ENCODE measurements around the gene FOXK1. TPM values are rescaled to one million over a fixed set of nuclear protein-coding genes. Genes with fewer than 3 reads are reported as not detected.
A peak's percentile ranks its signal among the peaks of the same experiment; 100 is the strongest.

Gene FOXK1
- total and polyA plus RNA-seq, 9 of the 15 experiments (the other 6 are each of a cell fraction or from before 2014, with no cell fraction given) = 0.32 to 45.5 (median 8.1) TPM

DNA sequence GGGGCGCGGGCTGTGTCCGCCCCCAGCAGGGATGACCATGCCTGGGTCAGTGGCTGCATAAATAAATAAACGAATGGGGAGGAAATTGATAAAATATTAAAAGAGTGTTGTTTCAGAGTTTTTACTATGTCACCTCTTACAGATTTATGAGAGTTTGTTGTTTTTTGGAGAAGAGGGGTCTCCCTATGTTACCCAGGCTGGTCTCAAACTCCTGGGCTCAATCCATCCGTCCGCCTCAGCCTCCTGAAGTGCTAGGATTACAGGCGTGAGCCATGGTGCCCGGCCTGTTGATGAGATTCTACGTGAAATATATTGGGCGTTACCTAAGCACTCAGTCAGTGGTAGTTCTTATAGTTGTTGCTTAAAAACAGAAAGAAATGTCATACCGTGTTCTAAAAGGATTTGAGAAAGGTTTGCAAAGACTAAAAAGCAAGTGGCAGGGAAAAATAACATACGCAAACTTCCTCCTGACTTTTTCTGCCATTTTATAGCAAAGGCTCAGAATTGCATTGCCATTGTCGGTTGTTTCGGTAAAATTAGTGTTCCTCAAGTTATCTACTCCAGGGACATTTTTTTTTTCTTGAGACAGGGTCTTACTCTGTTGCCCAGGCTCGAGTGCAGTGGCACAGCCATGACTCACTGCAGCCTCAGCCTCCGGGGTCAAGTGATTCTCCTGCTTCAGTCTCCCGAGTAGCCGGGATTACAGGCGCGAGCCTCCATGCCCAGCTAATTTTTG is 39.5 kb upstream of the FOXK1 start (continued):
- TF ChIP-seq, protein P1, sequence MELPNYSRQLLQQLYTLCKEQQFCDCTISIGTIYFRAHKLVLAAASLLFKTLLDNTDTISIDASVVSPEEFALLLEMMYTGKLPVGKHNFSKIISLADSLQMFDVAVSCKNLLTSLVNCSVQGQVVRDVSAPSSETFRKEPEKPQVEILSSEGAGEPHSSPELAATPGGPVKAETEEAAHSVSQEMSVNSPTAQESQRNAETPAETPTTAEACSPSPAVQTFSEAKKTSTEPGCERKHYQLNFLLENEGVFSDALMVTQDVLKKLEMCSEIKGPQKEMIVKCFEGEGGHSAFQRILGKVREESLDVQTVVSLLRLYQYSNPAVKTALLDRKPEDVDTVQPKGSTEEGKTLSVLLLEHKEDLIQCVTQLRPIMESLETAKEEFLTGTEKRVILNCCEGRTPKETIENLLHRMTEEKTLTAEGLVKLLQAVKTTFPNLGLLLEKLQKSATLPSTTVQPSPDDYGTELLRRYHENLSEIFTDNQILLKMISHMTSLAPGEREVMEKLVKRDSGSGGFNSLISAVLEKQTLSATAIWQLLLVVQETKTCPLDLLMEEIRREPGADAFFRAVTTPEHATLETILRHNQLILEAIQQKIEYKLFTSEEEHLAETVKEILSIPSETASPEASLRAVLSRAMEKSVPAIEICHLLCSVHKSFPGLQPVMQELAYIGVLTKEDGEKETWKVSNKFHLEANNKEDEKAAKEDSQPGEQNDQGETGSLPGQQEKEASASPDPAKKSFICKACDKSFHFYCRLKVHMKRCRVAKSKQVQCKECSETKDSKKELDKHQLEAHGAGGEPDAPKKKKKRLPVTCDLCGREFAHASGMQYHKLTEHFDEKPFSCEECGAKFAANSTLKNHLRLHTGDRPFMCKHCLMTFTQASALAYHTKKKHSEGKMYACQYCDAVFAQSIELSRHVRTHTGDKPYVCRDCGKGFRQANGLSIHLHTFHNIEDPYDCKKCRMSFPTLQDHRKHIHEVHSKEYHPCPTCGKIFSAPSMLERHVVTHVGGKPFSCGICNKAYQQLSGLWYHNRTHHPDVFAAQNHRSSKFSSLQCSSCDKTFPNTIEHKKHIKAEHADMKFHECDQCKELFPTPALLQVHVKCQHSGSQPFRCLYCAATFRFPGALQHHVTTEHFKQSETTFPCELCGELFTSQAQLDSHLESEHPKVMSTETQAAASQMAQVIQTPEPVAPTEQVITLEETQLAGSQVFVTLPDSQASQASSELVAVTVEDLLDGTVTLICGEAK (IDR thresholded peaks at IDR 0.05) = no peak
- TF ChIP-seq, protein P1 (CRISPR knock-in tag; IDR thresholded peaks at IDR 0.05) = no peak
- TF ChIP-seq YY1 (IDR thresholded peaks at IDR 0.05; ENCODE audit: borderline replicate concordance in 1 of 3, control insufficient read depth in 1 of 3, extremely low read depth in 1 of 3, insufficient read depth in 3 of 3, insufficient read length in 1 of 3, insufficient replicate concordance in 2 of 3, low read depth in 1 of 3, low read length in 2 of 3) (no peak), ETV5 (CRISPR knock-in tag; IDR thresholded peaks at IDR 0.05; ENCODE audit: low read depth) (no peak), SMARCA4 (IDR thresholded peaks at IDR 0.05) (0 out of 2 replicates have a peak, but pooled peaks have one; percentile 12), ERF (CRISPR knock-in tag; IDR thresholded peaks at IDR 0.05) (no peak), MECOM (CRISPR knock-in tag; IDR thresholded peaks at IDR 0.05) (no peak), BRD4 (IDR thresholded peaks at IDR 0.05) (no peak; the same call in 1 of the 2 replicates), BCL6 (CRISPR knock-in tag; IDR thresholded peaks at IDR 0.05) (no peak)
- TF ChIP-seq, protein P2, sequence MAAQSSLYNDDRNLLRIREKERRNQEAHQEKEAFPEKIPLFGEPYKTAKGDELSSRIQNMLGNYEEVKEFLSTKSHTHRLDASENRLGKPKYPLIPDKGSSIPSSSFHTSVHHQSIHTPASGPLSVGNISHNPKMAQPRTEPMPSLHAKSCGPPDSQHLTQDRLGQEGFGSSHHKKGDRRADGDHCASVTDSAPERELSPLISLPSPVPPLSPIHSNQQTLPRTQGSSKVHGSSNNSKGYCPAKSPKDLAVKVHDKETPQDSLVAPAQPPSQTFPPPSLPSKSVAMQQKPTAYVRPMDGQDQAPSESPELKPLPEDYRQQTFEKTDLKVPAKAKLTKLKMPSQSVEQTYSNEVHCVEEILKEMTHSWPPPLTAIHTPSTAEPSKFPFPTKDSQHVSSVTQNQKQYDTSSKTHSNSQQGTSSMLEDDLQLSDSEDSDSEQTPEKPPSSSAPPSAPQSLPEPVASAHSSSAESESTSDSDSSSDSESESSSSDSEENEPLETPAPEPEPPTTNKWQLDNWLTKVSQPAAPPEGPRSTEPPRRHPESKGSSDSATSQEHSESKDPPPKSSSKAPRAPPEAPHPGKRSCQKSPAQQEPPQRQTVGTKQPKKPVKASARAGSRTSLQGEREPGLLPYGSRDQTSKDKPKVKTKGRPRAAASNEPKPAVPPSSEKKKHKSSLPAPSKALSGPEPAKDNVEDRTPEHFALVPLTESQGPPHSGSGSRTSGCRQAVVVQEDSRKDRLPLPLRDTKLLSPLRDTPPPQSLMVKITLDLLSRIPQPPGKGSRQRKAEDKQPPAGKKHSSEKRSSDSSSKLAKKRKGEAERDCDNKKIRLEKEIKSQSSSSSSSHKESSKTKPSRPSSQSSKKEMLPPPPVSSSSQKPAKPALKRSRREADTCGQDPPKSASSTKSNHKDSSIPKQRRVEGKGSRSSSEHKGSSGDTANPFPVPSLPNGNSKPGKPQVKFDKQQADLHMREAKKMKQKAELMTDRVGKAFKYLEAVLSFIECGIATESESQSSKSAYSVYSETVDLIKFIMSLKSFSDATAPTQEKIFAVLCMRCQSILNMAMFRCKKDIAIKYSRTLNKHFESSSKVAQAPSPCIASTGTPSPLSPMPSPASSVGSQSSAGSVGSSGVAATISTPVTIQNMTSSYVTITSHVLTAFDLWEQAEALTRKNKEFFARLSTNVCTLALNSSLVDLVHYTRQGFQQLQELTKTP (IDR thresholded peaks at IDR 0.05; ENCODE audit: low read depth in 1 of 2, partially characterized antibody in 2 of 2) = no peak
- TF ChIP-seq, protein P3, sequence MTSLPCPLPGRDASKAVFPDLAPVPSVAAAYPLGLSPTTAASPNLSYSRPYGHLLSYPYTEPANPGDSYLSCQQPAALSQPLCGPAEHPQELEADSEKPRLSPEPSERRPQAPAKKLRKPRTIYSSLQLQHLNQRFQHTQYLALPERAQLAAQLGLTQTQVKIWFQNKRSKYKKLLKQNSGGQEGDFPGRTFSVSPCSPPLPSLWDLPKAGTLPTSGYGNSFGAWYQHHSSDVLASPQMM (CRISPR knock-in tag; IDR thresholded peaks at IDR 0.05) = no peak
- TF ChIP-seq, protein P4, sequence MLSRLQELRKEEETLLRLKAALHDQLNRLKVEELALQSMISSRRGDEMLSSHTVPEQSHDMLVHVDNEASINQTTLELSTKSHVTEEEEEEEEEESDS (CRISPR knock-in tag; IDR thresholded peaks at IDR 0.05) = no peak

Measured in K562 (cell line).